GM23338 (cell line): Measurements from ENCODE around the gene SLX9. TPM values are rescaled to one million over a fixed set of nuclear protein-coding genes. Genes with fewer than 3 reads are reported as not detected.

Experiments
- ATAC-seq: fragments of 200-7000 bp; cut with Tn5 transposase; 3 replicates; pipeline ENCODE4 v1.9.1; 2020
- DNase-seq: peaks from one replicate; pipeline ENCODE4 v3.0.0-alpha.2; 2015; ENCODE audit warnings: low spot score
- H2AFZ ChIP-seq: fragments of 200-600 bp; sonication (generic); 2 replicates; pipeline ENCODE4 v1.8.0; 2016; ENCODE audit warnings: antibody characterized with exemption, mild to moderate bottlenecking, moderate library complexity
- H3F3A ChIP-seq: fragments of 200-600 bp; sonication (generic); replicated peaks from 2 replicates; pipeline ENCODE4 v1.8.0; 2017; ENCODE audit warnings: antibody characterized with exemption, mixed run types, low read depth
- H3K27ac ChIP-seq: fragments of 200-600 bp; sonication (generic); 2 replicates; pipeline ENCODE4 v1.6.1; 2016; ENCODE audit warnings: low read depth
- H3K27me3 ChIP-seq: fragments of 200-600 bp; sonication (generic); 2 replicates; pipeline ENCODE4 v1.8.0; 2016; ENCODE audit warnings: mild to moderate bottlenecking, mixed run types, moderate library complexity; ENCODE audit not compliant: insufficient read depth
- H3K36me3 ChIP-seq: fragments of 200-600 bp; sonication (generic); 2 replicates; pipeline ENCODE4 v1.8.0; 2016; ENCODE audit warnings: mild to moderate bottlenecking; ENCODE audit not compliant: insufficient read depth
- H3K4me1 ChIP-seq: fragments of 200-600 bp; sonication (generic); 2 replicates; pipeline ENCODE4 v1.8.0; 2016; ENCODE audit warnings: mild to moderate bottlenecking, moderate library complexity; ENCODE audit not compliant: insufficient read depth
- H3K4me2 ChIP-seq: fragments of 200-600 bp; sonication (generic); 2 replicates; pipeline ENCODE4 v1.7.1; 2017; ENCODE audit warnings: mixed run types
- H3K4me3 ChIP-seq: fragments of 200-600 bp; sonication (generic); 2 replicates; pipeline ENCODE4 v1.6.1; 2016; ENCODE audit warnings: mixed run types
- H3K79me2 ChIP-seq: fragments of 200-600 bp; sonication (generic); replicated peaks from 2 replicates; pipeline ENCODE4 v1.8.0; 2017; ENCODE audit warnings: mild to moderate bottlenecking; ENCODE audit not compliant: insufficient read depth
- H3K9me2 ChIP-seq: fragments of 200-600 bp; sonication (generic); 2 replicates; pipeline ENCODE4 v1.8.0; 2017; ENCODE audit not compliant: insufficient read depth
- H4K20me1 ChIP-seq: fragments of 200-600 bp; sonication (generic); replicated peaks from 2 replicates; pipeline ENCODE4 v1.8.0; 2017; ENCODE audit warnings: mild to moderate bottlenecking; ENCODE audit not compliant: insufficient read depth
- H3K27ac Mint-ChIP-seq: 2 replicates; pipeline ENCODE4 v1.8.0; 2020; ENCODE audit warnings: inconsistent platforms, mild to moderate bottlenecking, moderate library complexity, mixed read lengths
- H3K27me3 Mint-ChIP-seq: 3 replicates; pipeline ENCODE4 v1.8.0; 2022; ENCODE audit warnings: low read depth, mild to moderate bottlenecking, moderate library complexity, mixed read lengths, inconsistent platforms; ENCODE audit not compliant: insufficient read depth, poor library complexity
- H3K36me3 Mint-ChIP-seq: 3 replicates; pipeline ENCODE4 v1.8.0; 2021; ENCODE audit warnings: low read depth, mild to moderate bottlenecking, inconsistent platforms, moderate library complexity, mixed read lengths
- H3K4me1 Mint-ChIP-seq: 3 replicates; pipeline ENCODE4 v1.8.0; 2020; ENCODE audit warnings: mild to moderate bottlenecking, inconsistent platforms, mixed read lengths
- H3K4me3 Mint-ChIP-seq: 3 replicates; pipeline ENCODE4 v1.8.0; 2021; ENCODE audit warnings: moderate library complexity, mild to moderate bottlenecking, inconsistent platforms, mixed read lengths
- H3K9me3 Mint-ChIP-seq: 3 replicates; pipeline ENCODE4 v1.8.0; 2020; ENCODE audit warnings: moderate library complexity, mild to moderate bottlenecking, inconsistent platforms, mixed read lengths
- CREB1 ChIP-seq: fragments of 250-450 bp; sonication (Bioruptor Pico); IDR thresholded peaks from 2 replicates; pipeline ENCODE4 v1.5.0; 2020; ENCODE audit warnings: low read depth, mild to moderate bottlenecking, moderate library complexity
- EZH2phosphoT487 ChIP-seq: fragments of 200-600 bp; sonication (generic); IDR thresholded peaks from one replicate; pipeline ENCODE4 v1.8.1; 2018; ENCODE audit warnings: antibody characterized with exemption; ENCODE audit not compliant: unreplicated experiment
- JUNB ChIP-seq: IDR thresholded peaks from one replicate; pipeline ENCODE4 v1.6.1; 2016; ENCODE audit warnings: antibody characterized with exemption; ENCODE audit not compliant: unreplicated experiment
- NANOG ChIP-seq: IDR thresholded peaks from 2 replicates; pipeline ENCODE4 v1.6.1; 2016; ENCODE audit warnings: antibody characterized with exemption, borderline replicate concordance
- POLR2AphosphoS5 ChIP-seq: IDR thresholded peaks from 2 replicates; pipeline ENCODE4 v1.6.1; 2016; ENCODE audit warnings: antibody characterized with exemption, low read depth
- STAT1 ChIP-seq: IDR thresholded peaks from one replicate; pipeline ENCODE4 v1.6.1; 2016; ENCODE audit warnings: antibody characterized with exemption; ENCODE audit not compliant: unreplicated experiment
- ZNF114 ChIP-seq: fragments of 250-450 bp; sonication (Bioruptor Pico); IDR thresholded peaks from 2 replicates; pipeline ENCODE4 v1.5.0; 2020; ENCODE audit warnings: mild to moderate bottlenecking, moderate library complexity
- ZNF331 ChIP-seq: fragments of 250-450 bp; sonication (Bioruptor Pico); IDR thresholded peaks from 2 replicates; pipeline ENCODE4 v1.5.0; 2020; ENCODE audit warnings: low read depth, mild to moderate bottlenecking, moderate library complexity
- polyA plus RNA-seq: library from polyadenylated mRNA; unstranded; fragments of >200 nt; fragmentation: Nextera tagmentation; extraction: Ambion mirVana; gene quantifications from 2 replicates; pipeline ENCODE4 v1.2.1, GENCODE V29; 2016
- total RNA-seq: library from RNA; depleted of rRNA; stranded (reverse); fragments of >200 nt; shearing (Covaris generic); gene quantifications from 2 replicates; pipeline ENCODE4 v1.2.3, GENCODE V29; 2014
- TF ChIP-seq, protein P1 (sequence below): IDR thresholded peaks from one replicate; pipeline ENCODE4 v1.6.1; 2018; ENCODE audit warnings: antibody characterized with exemption; ENCODE audit not compliant: unreplicated experiment
- TF ChIP-seq, protein P2 (sequence below): fragments of 250-450 bp; sonication (Bioruptor Pico); IDR thresholded peaks from 2 replicates; pipeline ENCODE4 v1.5.0; 2020; ENCODE audit warnings: mild to moderate bottlenecking, moderate library complexity
- TF ChIP-seq, protein P3 (sequence below): IDR thresholded peaks from 2 replicates; pipeline ENCODE4 v1.6.1; 2016; ENCODE audit warnings: antibody characterized with exemption

The SLX9 gene
- total and polyA plus RNA-seq, 2 experiments from 2014 or later, result 41.5 to 46.9 TPM

DNA sequence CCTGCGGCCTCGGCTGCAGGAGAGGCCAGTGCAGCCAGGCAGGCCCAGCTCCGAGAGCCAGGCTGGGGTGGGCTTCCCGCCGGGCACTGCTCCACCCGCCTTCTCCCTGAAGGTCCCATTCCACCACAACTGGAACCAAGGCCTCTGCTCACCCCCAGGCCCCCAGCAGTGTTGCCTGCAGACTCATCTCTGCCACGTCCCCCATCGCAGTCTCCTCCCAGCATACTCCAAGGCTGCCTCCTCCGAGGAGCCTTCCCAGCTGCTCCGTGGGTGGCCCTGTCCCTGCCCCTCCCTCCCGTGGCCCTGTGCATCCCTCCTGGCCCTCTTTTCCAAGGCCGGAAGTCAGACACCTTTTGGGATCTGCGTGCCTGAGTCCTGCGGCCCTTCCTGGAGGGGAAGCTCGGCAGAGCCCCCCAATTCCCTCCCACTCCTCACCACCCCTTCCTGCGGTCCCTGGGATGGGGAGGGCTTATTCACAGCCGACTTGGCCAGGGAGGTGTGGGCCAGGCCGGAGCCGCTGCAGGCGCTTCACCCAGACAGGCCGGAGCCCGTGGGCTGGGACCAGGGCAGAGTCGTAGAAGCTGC lies 47.6 kb downstream of the SLX9 start:
- Mint-ChIP-seq H3K27ac (no peak overlapping the region), H3K4me1 (no peaks in the 10 kb centered on the region), H3K9me3 (no peaks in the 10 kb centered on the region), H3K4me3 (no peak overlapping the region), H3K36me3 (no peaks in the 10 kb centered on the region), H3K27me3 (peaks cover 9% of the 10 kb centered on the region)
- TF ChIP-seq CREB1 (CRISPR knock-in tag) (no peak), POLR2AphosphoS5 (no peak), ZNF331 (CRISPR knock-in tag) (no peak), ZNF114 (no peak), STAT1 (no peak), EZH2phosphoT487 (no peak), NANOG (no peak), JUNB (no peak)
- TF ChIP-seq, protein P1, sequence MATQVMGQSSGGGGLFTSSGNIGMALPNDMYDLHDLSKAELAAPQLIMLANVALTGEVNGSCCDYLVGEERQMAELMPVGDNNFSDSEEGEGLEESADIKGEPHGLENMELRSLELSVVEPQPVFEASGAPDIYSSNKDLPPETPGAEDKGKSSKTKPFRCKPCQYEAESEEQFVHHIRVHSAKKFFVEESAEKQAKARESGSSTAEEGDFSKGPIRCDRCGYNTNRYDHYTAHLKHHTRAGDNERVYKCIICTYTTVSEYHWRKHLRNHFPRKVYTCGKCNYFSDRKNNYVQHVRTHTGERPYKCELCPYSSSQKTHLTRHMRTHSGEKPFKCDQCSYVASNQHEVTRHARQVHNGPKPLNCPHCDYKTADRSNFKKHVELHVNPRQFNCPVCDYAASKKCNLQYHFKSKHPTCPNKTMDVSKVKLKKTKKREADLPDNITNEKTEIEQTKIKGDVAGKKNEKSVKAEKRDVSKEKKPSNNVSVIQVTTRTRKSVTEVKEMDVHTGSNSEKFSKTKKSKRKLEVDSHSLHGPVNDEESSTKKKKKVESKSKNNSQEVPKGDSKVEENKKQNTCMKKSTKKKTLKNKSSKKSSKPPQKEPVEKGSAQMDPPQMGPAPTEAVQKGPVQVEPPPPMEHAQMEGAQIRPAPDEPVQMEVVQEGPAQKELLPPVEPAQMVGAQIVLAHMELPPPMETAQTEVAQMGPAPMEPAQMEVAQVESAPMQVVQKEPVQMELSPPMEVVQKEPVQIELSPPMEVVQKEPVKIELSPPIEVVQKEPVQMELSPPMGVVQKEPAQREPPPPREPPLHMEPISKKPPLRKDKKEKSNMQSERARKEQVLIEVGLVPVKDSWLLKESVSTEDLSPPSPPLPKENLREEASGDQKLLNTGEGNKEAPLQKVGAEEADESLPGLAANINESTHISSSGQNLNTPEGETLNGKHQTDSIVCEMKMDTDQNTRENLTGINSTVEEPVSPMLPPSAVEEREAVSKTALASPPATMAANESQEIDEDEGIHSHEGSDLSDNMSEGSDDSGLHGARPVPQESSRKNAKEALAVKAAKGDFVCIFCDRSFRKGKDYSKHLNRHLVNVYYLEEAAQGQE, result no peak
- TF ChIP-seq, protein P2, sequence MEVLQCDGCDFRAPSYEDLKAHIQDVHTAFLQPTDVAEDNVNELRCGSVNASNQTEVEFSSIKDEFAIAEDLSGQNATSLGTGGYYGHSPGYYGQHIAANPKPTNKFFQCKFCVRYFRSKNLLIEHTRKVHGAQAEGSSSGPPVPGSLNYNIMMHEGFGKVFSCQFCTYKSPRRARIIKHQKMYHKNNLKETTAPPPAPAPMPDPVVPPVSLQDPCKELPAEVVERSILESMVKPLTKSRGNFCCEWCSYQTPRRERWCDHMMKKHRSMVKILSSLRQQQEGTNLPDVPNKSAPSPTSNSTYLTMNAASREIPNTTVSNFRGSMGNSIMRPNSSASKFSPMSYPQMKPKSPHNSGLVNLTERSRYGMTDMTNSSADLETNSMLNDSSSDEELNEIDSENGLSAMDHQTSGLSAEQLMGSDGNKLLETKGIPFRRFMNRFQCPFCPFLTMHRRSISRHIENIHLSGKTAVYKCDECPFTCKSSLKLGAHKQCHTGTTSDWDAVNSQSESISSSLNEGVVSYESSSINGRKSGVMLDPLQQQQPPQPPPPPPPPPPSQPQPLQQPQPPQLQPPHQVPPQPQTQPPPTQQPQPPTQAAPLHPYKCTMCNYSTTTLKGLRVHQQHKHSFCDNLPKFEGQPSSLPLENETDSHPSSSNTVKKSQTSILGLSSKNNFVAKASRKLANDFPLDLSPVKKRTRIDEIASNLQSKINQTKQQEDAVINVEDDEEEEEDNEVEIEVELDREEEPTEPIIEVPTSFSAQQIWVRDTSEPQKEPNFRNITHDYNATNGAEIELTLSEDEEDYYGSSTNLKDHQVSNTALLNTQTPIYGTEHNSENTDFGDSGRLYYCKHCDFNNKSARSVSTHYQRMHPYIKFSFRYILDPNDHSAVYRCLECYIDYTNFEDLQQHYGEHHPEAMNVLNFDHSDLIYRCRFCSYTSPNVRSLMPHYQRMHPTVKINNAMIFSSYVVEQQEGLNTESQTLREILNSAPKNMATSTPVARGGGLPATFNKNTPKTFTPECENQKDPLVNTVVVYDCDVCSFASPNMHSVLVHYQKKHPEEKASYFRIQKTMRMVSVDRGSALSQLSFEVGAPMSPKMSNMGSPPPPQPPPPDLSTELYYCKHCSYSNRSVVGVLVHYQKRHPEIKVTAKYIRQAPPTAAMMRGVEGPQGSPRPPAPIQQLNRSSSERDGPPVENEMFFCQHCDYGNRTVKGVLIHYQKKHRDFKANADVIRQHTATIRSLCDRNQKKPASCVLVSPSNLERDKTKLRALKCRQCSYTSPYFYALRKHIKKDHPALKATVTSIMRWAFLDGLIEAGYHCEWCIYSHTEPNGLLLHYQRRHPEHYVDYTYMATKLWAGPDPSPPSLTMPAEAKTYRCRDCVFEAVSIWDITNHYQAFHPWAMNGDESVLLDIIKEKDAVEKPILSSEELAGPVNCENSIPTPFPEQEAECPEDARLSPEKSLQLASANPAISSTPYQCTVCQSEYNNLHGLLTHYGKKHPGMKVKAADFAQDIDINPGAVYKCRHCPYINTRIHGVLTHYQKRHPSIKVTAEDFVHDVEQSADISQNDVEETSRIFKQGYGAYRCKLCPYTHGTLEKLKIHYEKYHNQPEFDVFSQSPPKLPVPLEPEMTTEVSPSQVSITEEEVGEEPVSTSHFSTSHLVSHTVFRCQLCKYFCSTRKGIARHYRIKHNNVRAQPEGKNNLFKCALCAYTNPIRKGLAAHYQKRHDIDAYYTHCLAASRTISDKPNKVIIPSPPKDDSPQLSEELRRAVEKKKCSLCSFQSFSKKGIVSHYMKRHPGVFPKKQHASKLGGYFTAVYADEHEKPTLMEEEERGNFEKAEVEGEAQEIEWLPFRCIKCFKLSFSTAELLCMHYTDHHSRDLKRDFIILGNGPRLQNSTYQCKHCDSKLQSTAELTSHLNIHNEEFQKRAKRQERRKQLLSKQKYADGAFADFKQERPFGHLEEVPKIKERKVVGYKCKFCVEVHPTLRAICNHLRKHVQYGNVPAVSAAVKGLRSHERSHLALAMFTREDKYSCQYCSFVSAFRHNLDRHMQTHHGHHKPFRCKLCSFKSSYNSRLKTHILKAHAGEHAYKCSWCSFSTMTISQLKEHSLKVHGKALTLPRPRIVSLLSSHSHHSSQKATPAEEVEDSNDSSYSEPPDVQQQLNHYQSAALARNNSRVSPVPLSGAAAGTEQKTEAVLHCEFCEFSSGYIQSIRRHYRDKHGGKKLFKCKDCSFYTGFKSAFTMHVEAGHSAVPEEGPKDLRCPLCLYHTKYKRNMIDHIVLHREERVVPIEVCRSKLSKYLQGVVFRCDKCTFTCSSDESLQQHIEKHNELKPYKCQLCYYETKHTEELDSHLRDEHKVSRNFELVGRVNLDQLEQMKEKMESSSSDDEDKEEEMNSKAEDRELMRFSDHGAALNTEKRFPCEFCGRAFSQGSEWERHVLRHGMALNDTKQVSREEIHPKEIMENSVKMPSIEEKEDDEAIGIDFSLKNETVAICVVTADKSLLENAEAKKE (CRISPR knock-in tag), result no peak
- TF ChIP-seq, protein P3, sequence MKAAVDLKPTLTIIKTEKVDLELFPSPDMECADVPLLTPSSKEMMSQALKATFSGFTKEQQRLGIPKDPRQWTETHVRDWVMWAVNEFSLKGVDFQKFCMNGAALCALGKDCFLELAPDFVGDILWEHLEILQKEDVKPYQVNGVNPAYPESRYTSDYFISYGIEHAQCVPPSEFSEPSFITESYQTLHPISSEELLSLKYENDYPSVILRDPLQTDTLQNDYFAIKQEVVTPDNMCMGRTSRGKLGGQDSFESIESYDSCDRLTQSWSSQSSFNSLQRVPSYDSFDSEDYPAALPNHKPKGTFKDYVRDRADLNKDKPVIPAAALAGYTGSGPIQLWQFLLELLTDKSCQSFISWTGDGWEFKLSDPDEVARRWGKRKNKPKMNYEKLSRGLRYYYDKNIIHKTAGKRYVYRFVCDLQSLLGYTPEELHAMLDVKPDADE, result no peak
- no peak for DNase-seq
- Histone ChIP-seq H3K36me3 (no peaks in the 10 kb centered on the region), H3K4me3 (no peak overlapping the region), H3F3A (no peaks in the 10 kb centered on the region), H2AFZ (no peak overlapping the region), H3K27ac (no peak overlapping the region), H3K4me1 (no peaks in the 10 kb centered on the region), H3K27me3 (no peaks in the 10 kb centered on the region), H3K4me2 (no peak overlapping the region), H3K9me2 (no peaks in the 10 kb centered on the region), H3K79me2 (no peaks in the 10 kb centered on the region), H4K20me1 (no peaks in the 10 kb centered on the region)
- ATAC-seq, result no peak
